Ascending aorta (tissue), 2 donors: ENCODE results near the gene CLCN4. TPM values are rescaled to one million over a fixed set of nuclear protein-coding genes. Genes with fewer than 3 reads are reported as not detected.

Source experiments
- DNase-seq, 2 donors: peaks; one replicate each; pipeline ENCODE4 v3.0.0-alpha.2; 2019; ENCODE audit warnings: low spot score in 2 of 2
- H3K27ac ChIP-seq, 2 donors: fragments of 200-600 bp; sonication (generic); one replicate each; pipeline ENCODE4 v1.5.1; 2016 to 2017; ENCODE audit warnings: mild to moderate bottlenecking in 1 of 2
- H3K27me3 ChIP-seq: fragments of 200-600 bp; sonication (generic); one replicate; pipeline ENCODE4 v1.5.1; 2017
- H3K36me3 ChIP-seq, 2 donors: fragments of 200-600 bp; sonication (generic); one replicate each; pipeline ENCODE4 v1.5.1; 2016
- H3K4me1 ChIP-seq, 2 donors: fragments of 200-600 bp; sonication (generic); one replicate each; pipeline ENCODE4 v1.5.1; 2016 to 2017; ENCODE audit warnings: mild to moderate bottlenecking in 1 of 2
- H3K4me3 ChIP-seq, 2 donors: fragments of 200-600 bp; sonication (generic); one replicate each; pipeline ENCODE4 v1.5.1; 2016 to 2017; ENCODE audit warnings: mild to moderate bottlenecking in 1 of 2
- H3K9me3 ChIP-seq, 2 donors: fragments of 200-600 bp; sonication (generic); one replicate each; pipeline ENCODE4 v1.5.1; 2016
- CTCF ChIP-seq, 3 experiments: fragments of 200-600 bp in 2 of 3; fragments of 450-650 bp in 1 of 3; sonication (generic) in 2 of 3; IDR thresholded peaks; one replicate each; pipeline ENCODE4 v1.5.1; 2016 to 2019; ENCODE audit warnings: antibody characterized with exemption in 3 of 3, mild to moderate bottlenecking in 1 of 3, moderate library complexity in 1 of 3
- intact Hi-C: fragments of 100-400 bp; cut with DNase I; formaldehyde crosslinking; loops from one replicate; pipeline ENCODE4 v1.15.1; 2023
- total RNA-seq: library from RNA; depleted of rRNA; stranded (reverse); fragments of >200 nt; gene quantifications from one replicate; pipeline ENCODE4 v1.1.0, GENCODE V29; 2016

Gene CLCN4
- total RNA-seq, 1 donor from 2014 or later: 4.4 TPM

DNA sequence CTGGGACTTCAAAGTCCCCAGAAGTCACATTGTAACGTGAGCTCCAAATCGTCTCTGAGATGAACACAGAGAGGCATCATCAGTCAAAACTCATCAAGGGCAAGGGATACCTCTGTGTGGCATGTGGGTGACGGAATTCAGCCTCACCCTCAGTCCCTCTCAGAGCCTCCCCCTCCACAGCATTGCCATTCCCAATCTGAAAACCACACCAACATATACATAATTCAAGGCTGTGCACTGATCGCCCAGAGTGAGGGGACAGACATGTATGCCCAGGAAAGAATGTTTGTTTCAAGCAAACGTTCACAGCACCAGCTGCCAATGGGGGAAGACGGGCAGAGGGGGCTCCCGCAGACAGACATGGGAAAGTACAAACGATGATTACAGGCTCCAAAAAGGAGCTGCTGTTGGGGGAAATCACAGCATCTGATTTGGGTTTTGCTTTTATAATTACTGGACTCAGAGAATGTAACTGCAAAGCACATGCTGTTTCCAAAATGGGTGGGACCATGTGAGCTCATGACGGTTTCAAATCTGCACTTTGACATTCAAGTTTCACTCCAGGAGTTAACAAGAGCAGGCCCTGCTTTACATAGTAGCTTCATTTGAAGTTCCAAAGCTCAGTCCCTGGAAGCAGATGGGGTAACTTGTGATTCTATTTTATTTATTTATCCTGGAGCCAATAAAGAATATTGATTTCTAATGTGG lies 88.3 kb downstream of the CLCN4 start:
- Histone ChIP-seq H3K9me3 (no peaks in the 10 kb centered on the region), H3K27ac (no peak overlapping the region), H3K4me1 (no peaks in the 10 kb centered on the region), H3K36me3 (no peaks in the 10 kb centered on the region), H3K4me3 (no peak overlapping the region), H3K27me3 (no peaks in the 10 kb centered on the region)
- DNase-seq: no peak
- no peak for TF ChIP-seq CTCF (IDR thresholded peaks at IDR 0.05)
- intact Hi-C loops: no loop called here

GRCh38 chrX:10245886-10246285 lies 89.1 kb downstream of the CLCN4 start:
- intact Hi-C loops: no loop called here

GRCh38 chrX:10246297-10246696 lies 89.5 kb downstream of the CLCN4 start:
- Histone ChIP-seq H3K4me3 (no peak overlapping the region), H3K36me3 (no peaks in the 10 kb centered on the region), H3K27ac (no peak overlapping the region), H3K9me3 (no peaks in the 10 kb centered on the region), H3K4me1 (no peaks in the 10 kb centered on the region), H3K27me3 (no peaks in the 10 kb centered on the region)
- intact Hi-C loops: no loop called here
- no peak for DNase-seq
- no peak for TF ChIP-seq CTCF (IDR thresholded peaks at IDR 0.05)

More at GRCh38 chrX:10245886-10246285, 89.1 kb downstream of the CLCN4 start:
- Histone ChIP-seq H3K36me3 (no peaks in the 10 kb centered on the region), H3K9me3 (no peaks in the 10 kb centered on the region), H3K27ac (no peak overlapping the region), H3K4me1 (no peaks in the 10 kb centered on the region), H3K4me3 (no peak overlapping the region), H3K27me3 (no peaks in the 10 kb centered on the region)
- DNase-seq: no peak
- TF ChIP-seq CTCF (IDR thresholded peaks at IDR 0.05): no peak

DNA sequence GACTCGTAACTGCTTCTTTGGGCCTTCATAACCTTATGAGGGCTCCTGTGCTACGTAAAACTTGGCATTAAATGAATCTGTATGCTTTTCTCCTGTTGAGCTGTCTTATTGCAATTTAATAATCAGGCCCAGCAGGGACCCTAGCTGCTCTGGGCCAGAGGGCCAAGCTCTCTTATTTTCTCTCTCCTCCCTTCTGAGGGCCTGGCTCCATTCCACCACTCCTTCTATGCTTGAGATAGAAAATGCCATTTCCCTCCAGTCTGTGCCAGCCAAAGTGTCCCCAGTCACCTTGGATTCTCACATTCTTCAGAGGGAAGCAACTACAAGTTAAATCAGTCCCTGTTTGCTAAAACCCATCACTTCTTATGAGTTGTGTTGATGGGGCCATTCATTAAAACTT lies 90.1 kb downstream of the CLCN4 start:
- H3K27ac ChIP-seq: no peak overlapping the region
- intact Hi-C loops: no loop called here
- no peak overlapping the region for H3K4me3 ChIP-seq

GRCh38 chrX:10254739-10255138 lies 98.0 kb downstream of the CLCN4 start:
- H3K27me3 ChIP-seq: no peaks in the 10 kb centered on the region
- H3K27ac ChIP-seq: no peak overlapping the region
- no peak overlapping the region for H3K4me3 ChIP-seq
- DNase-seq: no peak
- no peaks in the 10 kb centered on the region for H3K4me1 ChIP-seq
- no peaks in the 10 kb centered on the region for H3K9me3 ChIP-seq
- intact Hi-C loops: no loop called here
- TF ChIP-seq CTCF (IDR thresholded peaks at IDR 0.05): no peak
- no peaks in the 10 kb centered on the region for H3K36me3 ChIP-seq

More for the DNA sequence above, 90.1 kb downstream of the CLCN4 start:
- Histone ChIP-seq H3K27me3 (no peaks in the 10 kb centered on the region), H3K36me3 (no peaks in the 10 kb centered on the region), H3K4me1 (no peaks in the 10 kb centered on the region), H3K9me3 (no peaks in the 10 kb centered on the region)
- no peak for TF ChIP-seq CTCF (IDR thresholded peaks at IDR 0.05)
- DNase-seq: no peak

- no peak for DNase-seq
- no peaks in the 10 kb centered on the region for H3K9me3 ChIP-seq
- intact Hi-C loops: no loop called here
- H3K27me3 ChIP-seq: no peaks in the 10 kb centered on the region
- no peak overlapping the region for H3K27ac ChIP-seq
- no peak for TF ChIP-seq CTCF (IDR thresholded peaks at IDR 0.05)
- H3K4me1 ChIP-seq: no peaks in the 10 kb centered on the region
- no peak overlapping the region for H3K4me3 ChIP-seq
- H3K36me3 ChIP-seq: no peaks in the 10 kb centered on the region
Observed at GRCh38 chrX:10259716-10260115, 102.9 kb downstream of the CLCN4 start.
